ENCODE measurements around the gene MCF2L2. TPM values are rescaled to one million over a fixed set of nuclear protein-coding genes. Genes with fewer than 3 reads are reported as not detected.

The MCF2L2 gene
- total and polyA plus RNA-seq, 2 donors (not counting 1 experiment from before 2014, with no cell fraction given) = 0.03 to 1.6 TPM

DNA sequence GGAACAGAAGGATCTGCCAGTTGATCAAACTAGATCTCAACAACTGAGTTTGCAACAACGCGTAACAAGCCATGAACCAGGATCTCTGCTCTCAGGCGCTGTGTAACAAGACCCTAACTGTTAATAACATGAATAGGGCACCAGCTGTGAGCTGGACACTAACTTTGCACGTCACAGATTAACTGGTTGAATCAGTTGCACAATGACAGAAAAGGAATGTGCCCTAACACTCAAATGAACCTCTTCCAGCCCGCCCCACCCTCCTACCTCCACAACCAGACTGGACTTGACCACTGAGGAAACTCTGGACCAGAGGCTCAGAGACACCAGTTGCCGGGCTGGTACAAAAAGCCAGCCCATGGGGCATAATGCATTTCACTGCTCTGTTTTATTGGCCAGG, 34.3 kb downstream of the MCF2L2 start:
- H3K36me3 ChIP-seq (replicated peaks in 1 of 2; ENCODE audit: control extremely low read depth in 1 of 2, control insufficient read depth in 1 of 2, extremely low read depth in 1 of 2, insufficient read depth in 2 of 2, low read length in 1 of 2) = no peaks in the 10 kb centered on the region
- no peak overlapping the region for H3K27ac ChIP-seq (ENCODE audit: low read length in 2 of 2)
- no peak for DNase-seq
- intact Hi-C loops (cut with micrococcal nuclease) = no loop called here
- Mint-ChIP-seq H3K4me1 (no peaks in the 10 kb centered on the region), H3K9me3 (ENCODE audit: insufficient read depth) (no peaks in the 10 kb centered on the region), H3K27me3 (peaks cover 33% of the 10 kb centered on the region), H3K27ac (no peak overlapping the region), H3K4me3 (no peak overlapping the region)
- H3K9ac ChIP-seq (ENCODE audit: low read length) = no peak overlapping the region
- H3K4me1 ChIP-seq (ENCODE audit: control insufficient read depth in 2 of 2, insufficient read depth in 2 of 2, low read length in 2 of 2) = no peaks in the 10 kb centered on the region
- ChIA-PET CTCF (no interaction called here), POLR2A (no interaction called here)
- H2AFZ ChIP-seq (ENCODE audit: insufficient read depth, low read depth, low read length, poor library complexity, severe bottlenecking) = no peak overlapping the region
- H3K4me3 ChIP-seq (ENCODE audit: control extremely low read depth in 1 of 5, extremely low read depth in 1 of 5, insufficient read depth in 1 of 5, low read depth in 2 of 5, low read length in 4 of 5) = no peak overlapping the region
- H3K9me3 ChIP-seq (ENCODE audit: control extremely low read depth in 1 of 3, control insufficient read depth in 2 of 3, insufficient read depth in 1 of 3, low read length in 2 of 3) = no peaks in the 10 kb centered on the region
- TF ChIP-seq EZH2 (IDR thresholded peaks at IDR 0.05; ENCODE audit: borderline replicate concordance, insufficient read depth, low read depth, low read length, poor library complexity, severe bottlenecking) = no peak
- TF ChIP-seq, protein P1, sequence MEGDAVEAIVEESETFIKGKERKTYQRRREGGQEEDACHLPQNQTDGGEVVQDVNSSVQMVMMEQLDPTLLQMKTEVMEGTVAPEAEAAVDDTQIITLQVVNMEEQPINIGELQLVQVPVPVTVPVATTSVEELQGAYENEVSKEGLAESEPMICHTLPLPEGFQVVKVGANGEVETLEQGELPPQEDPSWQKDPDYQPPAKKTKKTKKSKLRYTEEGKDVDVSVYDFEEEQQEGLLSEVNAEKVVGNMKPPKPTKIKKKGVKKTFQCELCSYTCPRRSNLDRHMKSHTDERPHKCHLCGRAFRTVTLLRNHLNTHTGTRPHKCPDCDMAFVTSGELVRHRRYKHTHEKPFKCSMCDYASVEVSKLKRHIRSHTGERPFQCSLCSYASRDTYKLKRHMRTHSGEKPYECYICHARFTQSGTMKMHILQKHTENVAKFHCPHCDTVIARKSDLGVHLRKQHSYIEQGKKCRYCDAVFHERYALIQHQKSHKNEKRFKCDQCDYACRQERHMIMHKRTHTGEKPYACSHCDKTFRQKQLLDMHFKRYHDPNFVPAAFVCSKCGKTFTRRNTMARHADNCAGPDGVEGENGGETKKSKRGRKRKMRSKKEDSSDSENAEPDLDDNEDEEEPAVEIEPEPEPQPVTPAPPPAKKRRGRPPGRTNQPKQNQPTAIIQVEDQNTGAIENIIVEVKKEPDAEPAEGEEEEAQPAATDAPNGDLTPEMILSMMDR (IDR thresholded peaks at IDR 0.05) = no peak
- 99% methylated on average over 6 of the region's 6 CpGs for WGBS (ENCODE audit: insufficient coverage)
- no peaks in the 10 kb centered on the region for H3K79me2 ChIP-seq (ENCODE audit: control insufficient read depth, insufficient read depth, low read length)
- H3K4me2 ChIP-seq (replicated peaks; ENCODE audit: low read depth, low read length, poor library complexity, severe bottlenecking) = no peak overlapping the region
- no peaks in the 10 kb centered on the region for H4K20me1 ChIP-seq (ENCODE audit: control insufficient read depth, insufficient read depth, low read length, poor library complexity, severe bottlenecking)
- no peak for ATAC-seq (ENCODE audit: low read depth)
- H3K27me3 ChIP-seq (replicated peaks in 1 of 4; ENCODE audit: control extremely low read depth in 1 of 4, control insufficient read depth in 3 of 4, insufficient read depth in 4 of 4, low read length in 3 of 4) = peaks cover 0 to 8% (median 3%) of the 10 kb centered on the region in 4 experiments

GRCh38 chr3:183393625-183394024, 34.8 kb downstream of the MCF2L2 start:
- 95% methylated on average over 4 of the region's 4 CpGs for WGBS (ENCODE audit: insufficient coverage)

More at GRCh38 chr3:183393625-183394024, 34.8 kb downstream of the MCF2L2 start:
- H3K9me3 Mint-ChIP-seq (ENCODE audit: insufficient read depth) = no peaks in the 10 kb centered on the region
- no peak overlapping the region for H3K27ac Mint-ChIP-seq
- DNase-seq = no peak
- Histone ChIP-seq H3K27ac (ENCODE audit: low read length in 2 of 2) (no peak overlapping the region), H3K4me3 (ENCODE audit: control extremely low read depth in 1 of 5, extremely low read depth in 1 of 5, insufficient read depth in 1 of 5, low read depth in 2 of 5, low read length in 4 of 5) (no peak overlapping the region), H3K4me2 (replicated peaks; ENCODE audit: low read depth, low read length, poor library complexity, severe bottlenecking) (no peak overlapping the region), H3K36me3 (replicated peaks in 1 of 2; ENCODE audit: control extremely low read depth in 1 of 2, control insufficient read depth in 1 of 2, extremely low read depth in 1 of 2, insufficient read depth in 2 of 2, low read length in 1 of 2) (no peaks in the 10 kb centered on the region), H3K9ac (ENCODE audit: low read length) (no peak overlapping the region), H3K79me2 (ENCODE audit: control insufficient read depth, insufficient read depth, low read length) (no peaks in the 10 kb centered on the region), H3K27me3 (replicated peaks in 1 of 4; ENCODE audit: control extremely low read depth in 1 of 4, control insufficient read depth in 3 of 4, insufficient read depth in 4 of 4, low read length in 3 of 4) (peaks cover 0 to 8% (median 3%) of the 10 kb centered on the region in 4 experiments), H3K9me3 (ENCODE audit: control extremely low read depth in 1 of 3, control insufficient read depth in 2 of 3, insufficient read depth in 1 of 3, low read length in 2 of 3) (no peaks in the 10 kb centered on the region), H3K4me1 (ENCODE audit: control insufficient read depth in 2 of 2, insufficient read depth in 2 of 2, low read length in 2 of 2) (no peaks in the 10 kb centered on the region), H2AFZ (ENCODE audit: insufficient read depth, low read depth, low read length, poor library complexity, severe bottlenecking) (no peak overlapping the region), H4K20me1 (ENCODE audit: control insufficient read depth, insufficient read depth, low read length, poor library complexity, severe bottlenecking) (no peaks in the 10 kb centered on the region)
- no peak for TF ChIP-seq EZH2 (IDR thresholded peaks at IDR 0.05; ENCODE audit: borderline replicate concordance, insufficient read depth, low read depth, low read length, poor library complexity, severe bottlenecking)
- TF ChIP-seq, protein P1 (IDR thresholded peaks at IDR 0.05) = no peak
- CTCF ChIA-PET = interaction anchor here (0.7 kb wide), 1 partner anchor 240 kb away, joined by 3 read pairs; no protein-coding TSS in a partner anchor
- no peaks in the 10 kb centered on the region for H3K4me1 Mint-ChIP-seq
- H3K27me3 Mint-ChIP-seq = peaks cover 33% of the 10 kb centered on the region
- H3K4me3 Mint-ChIP-seq = no peak overlapping the region
- no peak for ATAC-seq (ENCODE audit: low read depth)
- intact Hi-C loops (cut with micrococcal nuclease) = no loop called here
- POLR2A ChIA-PET = no interaction called here

Measured in B cell (primary cell).